ENCODE data around the gene ESRP2. TPM values are rescaled to one million over a fixed set of nuclear protein-coding genes. Genes with fewer than 3 reads are reported as not detected.
A peak's percentile ranks its signal among the peaks of the same experiment; 100 is the strongest.

ESRP2 gene
- total RNA-seq, 1 experiment from 2014 or later: 0.24 TPM

DNA sequence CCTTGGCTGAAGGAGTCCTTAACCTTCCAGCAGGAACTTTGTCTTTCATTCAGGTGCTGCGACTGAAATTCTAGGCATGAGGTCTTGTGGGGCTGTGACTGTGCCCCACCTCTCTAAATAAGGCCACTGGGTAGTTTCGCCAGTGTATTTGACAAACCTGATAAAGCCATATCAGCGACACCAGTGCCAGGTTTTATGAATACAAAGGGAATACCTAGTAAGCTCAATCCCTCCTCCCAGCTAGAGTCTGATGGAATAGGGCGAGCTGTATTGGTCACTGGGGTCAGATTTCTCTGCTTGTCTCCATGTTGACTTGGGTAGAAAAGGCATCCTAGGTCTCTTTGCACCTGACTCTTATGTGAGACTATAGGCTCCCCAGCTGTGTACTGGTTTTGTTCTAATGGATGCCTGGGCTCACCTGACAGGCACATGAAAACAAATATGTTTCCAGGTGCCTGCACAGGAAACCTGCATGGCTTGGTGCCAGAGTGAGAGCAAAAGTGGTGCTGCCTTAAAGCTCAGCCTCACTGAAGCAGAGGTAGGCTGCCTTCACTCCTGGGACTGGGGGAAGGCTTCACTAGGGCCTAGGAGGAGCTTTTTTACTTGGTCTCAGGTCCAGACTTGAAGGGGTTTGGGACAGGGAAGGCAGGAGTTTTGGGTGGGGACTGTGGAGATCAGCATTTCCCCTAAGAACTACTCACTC lies 36.7 kb upstream of the ESRP2 start:
- H3K4me3 ChIP-seq: no peak overlapping the region
- no peak overlapping the region for H3K27ac ChIP-seq
- no peaks in the 10 kb centered on the region; the same call in 1 of the 2 replicates for H3K4me1 ChIP-seq (replicated peaks)
- H3K27me3 ChIP-seq (replicated peaks): no peaks in the 10 kb centered on the region
- peaks cover 69% of the 10 kb centered on the region for H3K36me3 ChIP-seq
- H3K9me3 ChIP-seq (replicated peaks): no peaks in the 10 kb centered on the region
- no peak for DNase-seq (ENCODE audit: low read depth in 1 of 2, low spot score in 2 of 2)

DNA sequence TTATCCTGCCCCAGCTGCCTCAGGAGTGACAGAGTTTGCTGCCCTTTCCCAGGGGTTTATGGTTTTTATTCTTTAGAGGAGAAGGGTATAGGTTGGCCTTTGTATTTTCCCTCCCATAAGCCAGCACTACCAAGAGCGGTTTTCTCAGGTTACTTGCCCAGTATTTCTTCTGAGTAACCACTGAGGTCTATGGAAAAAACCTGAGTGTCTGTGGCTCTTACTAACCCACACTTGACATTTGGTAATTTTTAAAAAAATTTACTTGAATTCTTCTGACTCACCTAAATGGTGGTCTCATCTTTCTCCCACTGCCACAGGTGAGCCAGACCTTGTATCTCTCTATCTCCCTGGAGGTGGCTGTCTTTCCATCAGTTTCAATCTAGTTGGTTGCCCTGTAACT lies 34.4 kb upstream of the ESRP2 start:
- no peaks in the 10 kb centered on the region for H3K9me3 ChIP-seq (replicated peaks)
- H3K36me3 ChIP-seq: peaks cover 70% of the 10 kb centered on the region
- DNase-seq (ENCODE audit: low read depth in 1 of 2, low spot score in 2 of 2): no peak
- H3K27ac ChIP-seq: no peak overlapping the region
- H3K27me3 ChIP-seq (replicated peaks): no peaks in the 10 kb centered on the region
- no peak overlapping the region for H3K4me3 ChIP-seq
- peaks cover 8% of the 10 kb centered on the region for H3K4me1 ChIP-seq (replicated peaks)

DNA sequence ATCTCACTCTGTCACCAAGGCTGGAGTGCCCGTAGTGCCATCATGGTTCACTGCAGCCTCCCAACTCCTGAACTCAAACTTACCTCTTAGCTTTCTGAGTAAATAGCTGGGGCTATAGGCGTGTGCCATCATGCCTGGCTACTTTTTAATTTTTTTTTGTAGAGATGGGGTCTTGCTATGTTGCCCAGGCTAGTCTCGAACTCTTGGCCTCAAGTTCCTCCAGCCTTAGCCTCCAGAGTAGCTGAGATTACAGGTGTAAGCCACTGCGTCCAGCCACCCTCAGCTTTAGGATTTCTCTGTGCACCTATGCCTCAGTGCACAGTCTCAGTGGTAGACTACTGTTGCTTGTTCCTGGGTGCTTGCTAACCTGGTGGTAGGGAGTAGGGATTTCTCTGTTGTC lies 33.9 kb upstream of the ESRP2 start:
- H3K36me3 ChIP-seq: peaks cover 66% of the 10 kb centered on the region
- no peak overlapping the region for H3K27ac ChIP-seq
- no peak for DNase-seq (ENCODE audit: low read depth in 1 of 2, low spot score in 2 of 2)
- no peak overlapping the region for H3K4me3 ChIP-seq
- H3K4me1 ChIP-seq (replicated peaks): peaks cover 14% of the 10 kb centered on the region
- no peaks in the 10 kb centered on the region for H3K27me3 ChIP-seq (replicated peaks)
- peaks cover under 1% of the 10 kb centered on the region; the same call in 1 of the 2 replicates for H3K9me3 ChIP-seq (replicated peaks)

DNA sequence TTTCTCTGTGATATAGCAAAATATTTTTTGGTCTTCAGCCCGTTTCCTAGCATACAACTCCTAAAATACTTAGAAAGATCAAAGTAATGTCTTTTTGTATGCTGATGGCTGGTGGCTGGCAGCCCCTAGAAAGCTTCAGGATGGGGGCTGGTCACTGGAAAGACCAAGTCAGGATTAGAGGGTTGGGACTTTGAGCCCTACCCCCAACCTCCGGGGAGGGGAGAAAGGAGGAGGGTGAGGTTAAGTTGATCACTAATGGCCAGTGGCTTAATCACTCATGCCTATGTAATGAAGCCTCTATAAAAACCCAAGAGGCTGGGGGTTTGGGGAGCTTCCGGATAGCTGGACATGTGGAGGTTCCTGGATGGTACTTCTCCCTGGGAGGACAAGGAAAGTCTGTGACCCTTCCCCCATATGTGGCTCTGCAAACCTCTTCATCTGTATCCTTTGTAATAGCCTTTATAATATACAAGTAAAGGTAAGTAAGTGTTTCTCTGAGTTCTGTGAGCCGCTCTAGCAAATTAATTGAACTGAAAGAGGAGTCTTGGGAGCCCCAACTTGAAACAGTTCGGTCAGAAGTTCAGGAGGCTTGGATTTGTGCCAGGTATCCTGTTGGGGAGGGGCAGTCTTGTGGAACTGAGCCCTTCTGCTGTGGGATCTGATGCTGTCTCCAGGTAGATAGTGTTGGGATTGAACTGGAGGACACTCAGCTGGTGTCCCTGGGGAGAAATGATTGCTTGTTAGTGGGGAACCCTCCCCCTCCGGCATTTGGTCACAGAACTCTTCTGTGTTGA lies 31.9 kb upstream of the ESRP2 start:
- DNase-seq (ENCODE audit: low read depth in 1 of 2, low spot score in 2 of 2): no peak
- H3K9me3 ChIP-seq (replicated peaks): peaks cover 8% of the 10 kb centered on the region
- no peaks in the 10 kb centered on the region for H3K27me3 ChIP-seq (replicated peaks)
- peaks cover 59% of the 10 kb centered on the region for H3K36me3 ChIP-seq
- no peak overlapping the region for H3K27ac ChIP-seq
- peaks cover 28% of the 10 kb centered on the region for H3K4me1 ChIP-seq (replicated peaks)
- H3K4me3 ChIP-seq: no peak overlapping the region

DNA sequence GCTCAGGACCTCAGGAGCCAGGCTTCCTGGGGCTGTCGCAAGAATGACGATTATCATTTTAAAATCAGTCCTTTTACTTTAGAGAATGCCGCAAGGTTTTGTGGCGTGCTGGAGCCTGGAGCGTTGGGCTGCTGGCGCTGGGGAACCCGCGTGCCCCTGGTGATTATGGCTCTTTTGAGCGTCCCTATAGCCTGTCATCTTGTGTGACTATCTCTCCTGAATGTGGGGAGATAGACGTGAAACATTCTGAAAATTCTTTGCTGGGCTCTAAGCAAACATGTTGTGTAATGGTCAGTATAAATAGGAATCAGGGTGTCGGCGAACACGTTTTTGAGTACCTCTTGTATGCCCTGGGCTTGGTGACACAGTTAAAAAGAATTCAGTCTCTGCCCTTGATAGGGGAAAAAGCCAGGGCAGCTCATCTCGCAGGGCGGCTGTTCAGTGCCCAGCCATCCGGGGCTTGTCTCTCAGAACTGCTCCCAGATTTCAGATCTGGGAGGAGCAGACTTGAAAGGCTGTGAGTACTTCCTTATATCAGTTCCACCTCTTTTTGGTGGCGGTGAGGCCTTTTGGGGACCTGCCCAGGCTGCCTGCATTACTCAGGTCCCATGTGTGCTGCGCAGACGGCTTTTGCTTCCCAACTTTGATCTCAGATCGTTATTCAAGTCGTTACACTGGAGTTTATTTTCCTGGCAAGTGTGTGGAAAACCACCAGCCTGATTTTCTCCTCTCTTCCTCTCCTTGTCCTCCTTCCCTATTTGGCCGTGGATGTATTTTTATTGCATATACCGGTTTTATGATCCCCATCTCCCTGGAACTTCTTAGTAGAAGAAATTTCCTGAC lies 29.4 kb upstream of the ESRP2 start:
- H3K4me1 ChIP-seq (replicated peaks): peaks cover 28% of the 10 kb centered on the region
- no peaks in the 10 kb centered on the region for H3K27me3 ChIP-seq (replicated peaks)
- H3K27ac ChIP-seq: peak overlapping the region; percentile 99
- H3K4me3 ChIP-seq: peak overlapping the region; percentile 100
- DNase-seq (ENCODE audit: low read depth in 1 of 2, low spot score in 2 of 2): peak; percentile 82 to 85
- peaks cover 41% of the 10 kb centered on the region for H3K36me3 ChIP-seq
- peaks cover 8% of the 10 kb centered on the region for H3K9me3 ChIP-seq (replicated peaks)

DNA sequence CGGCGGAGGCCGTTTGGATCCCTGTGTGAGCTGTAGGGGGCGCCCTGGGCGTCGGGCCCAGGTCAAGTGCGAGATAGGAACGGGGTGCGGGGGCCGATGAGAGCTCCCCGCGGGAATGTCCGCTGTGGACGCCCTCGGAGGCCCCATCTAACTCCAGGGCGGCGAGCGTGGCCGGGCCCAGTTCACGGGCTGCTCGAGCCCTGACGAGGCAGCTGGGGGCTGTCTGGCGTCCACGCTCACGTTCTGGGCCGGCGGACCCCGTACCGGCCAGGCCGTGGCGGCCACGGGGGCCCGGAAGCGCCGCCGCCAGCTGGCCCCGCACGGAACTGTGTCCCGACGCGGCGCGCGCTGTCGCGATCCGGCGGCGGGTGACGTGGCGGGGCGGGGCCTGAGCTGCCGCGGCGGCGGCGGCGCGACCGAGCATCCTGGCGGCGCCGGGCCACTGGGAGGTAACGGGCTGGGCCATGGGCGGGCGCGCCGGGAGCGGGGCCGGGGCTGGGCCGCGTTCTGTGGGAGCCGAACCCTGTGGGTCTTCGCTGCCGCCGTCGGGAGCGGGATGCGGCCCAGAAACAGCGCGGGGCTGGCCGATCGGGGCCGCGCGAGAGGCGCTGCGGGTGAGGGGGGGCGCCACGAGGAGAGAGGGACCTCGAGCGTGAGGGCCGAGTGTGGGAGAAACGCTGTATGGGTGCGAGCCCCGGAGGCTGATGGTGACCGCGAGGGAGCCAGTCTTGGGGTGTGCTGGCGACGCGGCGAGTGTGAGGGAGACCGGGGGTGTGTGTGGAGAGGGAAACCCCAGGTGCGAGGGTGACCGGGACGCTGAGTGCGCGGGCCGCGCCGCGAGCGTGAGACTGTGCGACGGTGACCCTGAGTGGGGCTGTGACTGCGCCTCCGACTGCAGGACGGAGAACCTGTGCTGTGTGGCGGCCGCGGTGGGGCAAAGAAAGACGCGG lies 28.5 kb upstream of the ESRP2 start, which contains the start of gene SLC7A6:
SLC7A6 (plus strand) TSS at position 399 of the 950 bp plus-strand sequence. CDS start 10,201 bp downstream, outside the sequence.
- H3K9me3 ChIP-seq (replicated peaks): peaks cover 8% of the 10 kb centered on the region
- H3K4me3 ChIP-seq: peak within 1 kb of the TSS; percentile 100
- peak within 1 kb of the TSS; percentile 99 for H3K27ac ChIP-seq
- H3K27me3 ChIP-seq (replicated peaks): no peaks in the 10 kb centered on the region
- H3K36me3 ChIP-seq: peaks cover 47% of the 10 kb centered on the region
- peaks cover 28% of the 10 kb centered on the region for H3K4me1 ChIP-seq (replicated peaks)
- DNase-seq (ENCODE audit: low read depth in 1 of 2, low spot score in 2 of 2): peak; percentile 81 to 88

DNA sequence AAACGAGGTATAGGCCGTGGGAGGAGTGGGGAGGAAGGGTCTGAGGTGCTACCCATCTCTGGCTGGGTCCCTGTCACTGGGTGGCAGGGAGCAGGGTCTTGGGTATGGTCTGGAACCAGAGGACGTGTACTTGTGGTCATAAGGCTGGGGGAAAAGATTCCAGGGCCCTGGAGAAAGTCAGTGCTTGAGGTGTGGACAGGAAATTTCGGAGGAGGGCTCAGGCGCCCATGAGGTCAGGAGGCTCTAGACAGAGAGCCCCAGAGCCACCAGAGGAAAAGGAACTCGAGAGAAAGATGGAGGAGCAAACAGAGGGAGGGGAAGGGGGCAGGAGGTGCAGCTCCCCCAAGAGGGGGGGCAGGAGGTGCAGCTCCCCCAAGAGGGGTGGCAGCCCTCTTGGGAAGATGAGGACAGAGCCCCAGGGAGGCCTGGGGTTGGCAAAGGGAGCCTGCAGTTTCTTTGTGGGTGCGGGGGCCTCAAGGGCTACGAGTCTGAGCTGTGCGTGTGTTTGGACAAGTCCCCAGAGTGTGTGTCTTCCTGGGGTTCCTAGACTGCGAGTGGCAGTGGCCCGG lies 27.7 kb upstream of the ESRP2 start:
- DNase-seq (ENCODE audit: low read depth in 1 of 2, low spot score in 2 of 2): no peak

DNA sequence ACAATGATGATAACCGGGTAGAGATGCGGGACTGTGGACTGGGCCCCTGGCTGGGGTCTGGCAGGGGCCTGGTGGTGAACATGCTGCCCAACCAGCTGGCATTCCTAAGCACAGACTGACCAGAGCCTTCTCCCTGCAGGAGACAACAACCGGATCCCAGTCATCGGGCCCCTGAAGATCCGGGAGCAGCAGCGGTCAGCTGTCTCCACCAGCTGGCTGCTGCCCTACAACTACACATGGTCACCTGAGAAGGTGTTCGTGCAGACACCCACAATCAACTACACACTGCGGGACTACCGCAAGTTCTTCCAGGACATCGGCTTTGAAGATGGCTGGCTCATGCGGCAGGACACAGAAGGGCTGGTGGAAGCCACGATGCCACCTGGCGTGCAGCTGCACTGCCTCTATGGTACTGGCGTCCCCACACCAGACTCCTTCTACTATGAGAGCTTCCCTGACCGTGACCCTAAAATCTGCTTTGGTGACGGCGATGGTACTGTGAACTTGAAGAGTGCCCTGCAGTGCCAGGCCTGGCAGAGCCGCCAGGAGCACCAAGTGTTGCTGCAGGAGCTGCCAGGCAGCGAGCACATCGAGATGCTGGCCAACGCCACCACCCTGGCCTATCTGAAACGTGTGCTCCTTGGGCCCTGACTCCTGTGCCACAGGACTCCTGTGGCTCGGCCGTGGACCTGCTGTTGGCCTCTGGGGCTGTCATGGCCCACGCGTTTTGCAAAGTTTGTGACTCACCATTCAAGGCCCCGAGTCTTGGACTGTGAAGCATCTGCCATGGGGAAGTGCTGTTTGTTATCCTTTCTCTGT lies 23.3 kb upstream of the ESRP2 start:
- Histone ChIP-seq H3K27ac (no peak overlapping the region), H3K4me1 (replicated peaks) (peaks cover 27% of the 10 kb centered on the region), H3K36me3 (peaks cover 54% of the 10 kb centered on the region), H3K4me3 (no peak overlapping the region), H3K9me3 (replicated peaks) (peaks cover 3% of the 10 kb centered on the region; the same call in 1 of the 2 replicates), H3K27me3 (replicated peaks) (no peaks in the 10 kb centered on the region)
- no peak for DNase-seq (ENCODE audit: low read depth in 1 of 2, low spot score in 2 of 2)

More for the DNA sequence above, 27.7 kb upstream of the ESRP2 start:
- peaks cover 28% of the 10 kb centered on the region for H3K4me1 ChIP-seq (replicated peaks)
- peak overlapping the region; percentile 100 for H3K4me3 ChIP-seq
- H3K27me3 ChIP-seq (replicated peaks): no peaks in the 10 kb centered on the region
- peak overlapping the region; percentile 99 for H3K27ac ChIP-seq
- peaks cover 46% of the 10 kb centered on the region for H3K36me3 ChIP-seq
- H3K9me3 ChIP-seq (replicated peaks): peaks cover 8% of the 10 kb centered on the region

DNA sequence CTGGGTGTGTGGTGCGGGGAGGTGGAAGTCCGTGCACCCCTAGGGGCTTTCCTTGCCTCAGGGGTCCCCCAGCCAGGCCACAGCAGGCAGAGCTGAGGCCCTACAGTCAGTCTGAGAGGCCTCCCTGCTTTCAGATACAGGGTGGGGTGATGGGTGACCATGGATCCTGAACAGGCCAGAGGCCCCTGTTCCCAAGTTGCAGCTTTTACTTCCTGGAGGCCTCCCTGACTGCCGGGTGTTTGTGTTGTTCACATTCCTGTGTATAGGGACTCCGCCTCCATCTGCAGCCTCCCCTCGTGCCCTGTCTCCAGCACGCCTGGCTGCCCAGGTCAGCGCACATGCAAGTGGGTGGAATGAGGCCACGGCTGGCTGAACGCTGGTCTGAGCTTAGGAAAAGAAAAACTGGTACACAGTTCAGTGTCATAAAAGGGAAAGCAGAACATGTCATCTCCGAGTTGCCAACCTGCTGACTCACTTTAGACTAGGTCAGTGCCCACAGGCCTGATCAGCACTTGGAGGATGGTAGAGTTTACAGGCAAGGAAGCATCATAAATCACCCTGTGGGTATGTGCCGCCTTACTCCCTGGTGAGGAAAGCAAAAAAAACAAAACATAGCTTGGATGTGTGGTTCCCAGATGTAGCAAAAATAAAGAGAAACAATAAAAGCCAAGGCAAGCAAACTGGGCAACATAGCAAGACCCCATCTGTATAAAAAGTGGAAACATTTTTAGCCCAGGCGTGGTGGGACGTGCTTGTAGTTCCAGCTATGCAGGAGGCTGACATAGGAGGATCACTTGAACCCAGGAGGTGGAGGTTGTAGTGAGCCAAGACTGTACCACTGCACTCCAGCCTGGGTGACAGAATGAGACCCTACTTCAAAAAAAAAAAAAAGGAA lies 22.2 kb upstream of the ESRP2 start:
- H3K9me3 ChIP-seq (replicated peaks): no peaks in the 10 kb centered on the region
- peaks cover 50% of the 10 kb centered on the region for H3K36me3 ChIP-seq
- no peaks in the 10 kb centered on the region for H3K27me3 ChIP-seq (replicated peaks)
- H3K4me1 ChIP-seq (replicated peaks): peaks cover 16% of the 10 kb centered on the region
- peak overlapping the region; percentile 56 for H3K27ac ChIP-seq
- no peak overlapping the region for H3K4me3 ChIP-seq
- peak; percentile 54 to 67 for DNase-seq (ENCODE audit: low read depth in 1 of 2, low spot score in 2 of 2)

DNA sequence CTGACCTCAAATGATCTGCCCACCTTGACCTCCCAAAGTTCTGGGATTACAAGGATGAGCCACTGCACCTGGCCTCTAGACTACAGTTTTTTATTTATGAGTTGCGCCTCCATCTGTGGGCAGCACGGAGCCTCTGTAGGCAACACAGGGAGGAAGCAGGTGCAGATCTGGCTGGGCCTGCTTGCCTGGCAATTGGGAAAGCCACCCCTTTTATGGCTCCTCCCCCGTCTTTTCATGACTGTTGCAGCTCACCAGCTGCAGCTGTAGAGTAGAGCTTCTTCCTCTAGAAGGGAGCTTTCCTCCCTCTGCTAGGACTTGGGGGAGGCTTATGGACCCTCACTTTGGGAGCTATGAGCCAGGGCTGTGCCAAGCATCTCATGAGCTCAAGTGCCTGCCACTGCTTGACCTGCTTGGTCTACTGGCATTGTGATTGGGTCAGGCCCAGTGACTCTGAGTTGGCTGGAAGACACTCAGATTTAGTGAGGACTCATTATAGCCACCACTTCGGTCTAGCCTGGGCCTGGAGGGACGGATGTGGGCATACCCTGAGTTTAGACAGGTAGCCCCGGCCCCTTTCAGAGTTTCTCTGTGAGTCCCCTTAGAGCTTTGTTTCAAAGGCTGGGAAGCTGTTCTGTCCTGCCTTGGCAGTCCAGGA lies 21.5 kb upstream of the ESRP2 start:
- Histone ChIP-seq H3K9me3 (replicated peaks) (no peaks in the 10 kb centered on the region), H3K4me1 (replicated peaks) (peaks cover 16% of the 10 kb centered on the region), H3K27me3 (replicated peaks) (no peaks in the 10 kb centered on the region), H3K36me3 (peaks cover 58% of the 10 kb centered on the region), H3K4me3 (no peak overlapping the region), H3K27ac (peak overlapping the region; percentile 56)
- no peak for DNase-seq (ENCODE audit: low read depth in 1 of 2, low spot score in 2 of 2)

DNA sequence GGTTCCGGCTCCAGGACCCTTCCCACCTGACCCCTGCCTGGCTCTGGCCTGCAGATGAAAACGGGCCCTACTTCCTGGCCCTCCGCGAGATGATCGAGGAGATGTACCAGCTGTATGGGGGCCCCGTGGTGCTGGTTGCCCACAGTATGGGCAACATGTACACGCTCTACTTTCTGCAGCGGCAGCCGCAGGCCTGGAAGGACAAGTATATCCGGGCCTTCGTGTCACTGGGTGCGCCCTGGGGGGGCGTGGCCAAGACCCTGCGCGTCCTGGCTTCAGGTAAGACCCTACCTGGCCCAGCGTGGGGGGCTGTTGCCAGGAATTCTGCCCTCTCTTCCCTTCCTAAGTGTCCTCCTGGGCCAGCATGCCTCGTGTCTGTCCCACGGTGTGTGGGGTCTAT lies 19.8 kb upstream of the ESRP2 start:
- no peaks in the 10 kb centered on the region for H3K9me3 ChIP-seq (replicated peaks)
- no peaks in the 10 kb centered on the region for H3K27me3 ChIP-seq (replicated peaks)
- DNase-seq (ENCODE audit: low read depth in 1 of 2, low spot score in 2 of 2): no peak
- H3K4me1 ChIP-seq (replicated peaks): peaks cover 16% of the 10 kb centered on the region
- no peak overlapping the region for H3K27ac ChIP-seq
- H3K4me3 ChIP-seq: no peak overlapping the region
- peaks cover 60% of the 10 kb centered on the region for H3K36me3 ChIP-seq
